HG03460 (cell line): ENCODE data around the gene PCGF6.
"Not testable (repeated sequence)": the region's sequence is repeated elsewhere in the genome, so short reads cannot be mapped to it uniquely, and the experiment has no call there.

Source experiments
- ATAC-seq: cut with Tn5 transposase; IDR thresholded peaks from one replicate; pipeline ENCODE4 v1.9.1; 2021; ENCODE audit not compliant: unreplicated experiment

Gene PCGF6

GRCh38 chr10:103258928-103259327 is 92.0 kb downstream of the PCGF6 start:
- not testable (repeated sequence) for ATAC-seq

GRCh38 chr10:103257812-103258211 is 93.1 kb downstream of the PCGF6 start:
- ATAC-seq: no peak

- no peak for ATAC-seq
Observed at GRCh38 chr10:103256613-103257012, 94.3 kb downstream of the PCGF6 start.

GRCh38 chr10:103254538-103255325 is 96.2 kb downstream of the PCGF6 start:
- ATAC-seq: no peak

GRCh38 chr10:103254113-103254512 is 96.8 kb downstream of the PCGF6 start:
- ATAC-seq: no peak
